ENCODE results near the gene GPATCH1. TPM values are rescaled to one million over a fixed set of nuclear protein-coding genes. Genes with fewer than 3 reads are reported as not detected.
"Not testable (repeated sequence)": the region's sequence is repeated elsewhere in the genome, so short reads cannot be mapped to it uniquely, and the experiment has no call there.

The GPATCH1 gene
- total and polyA plus RNA-seq, 2 of the 4 experiments (the other 2 are of a cell fraction) = 5.1 to 7.5 TPM

- H2AK5ac ChIP-seq (ENCODE audit: low read depth, low read length); H4K8ac ChIP-seq (ENCODE audit: low read depth in 2 of 2, low read length in 2 of 2); H3K4me3 ChIP-seq (ENCODE audit: insufficient read depth, low read depth, low read length); H3K9me3 ChIP-seq (ENCODE audit: control insufficient read depth, insufficient read depth, low read length); H3K27me3 ChIP-seq (ENCODE audit: control insufficient read depth, insufficient read depth, low read length); ATAC-seq (ENCODE audit: low read depth); in situ Hi-C loops (cut with MboI; ENCODE audit: low sequenced_read_pairs); H2AFZ ChIP-seq (replicated peaks; ENCODE audit: low read length, poor library complexity); H3K56ac ChIP-seq (ENCODE audit: extremely low read depth, insufficient read depth, low read length); H3K27ac ChIP-seq (ENCODE audit: insufficient read depth, low read length); intact Hi-C loops (cut with micrococcal nuclease); H3K36me3 ChIP-seq (ENCODE audit: control insufficient read depth, insufficient read depth, low read length); H3K4me2 ChIP-seq (ENCODE audit: low read depth, low read length); DNase-seq; H3K9ac ChIP-seq (ENCODE audit: low read depth, low read length); H3K4ac ChIP-seq (ENCODE audit: low read depth, low read length); H3K4me1 ChIP-seq (ENCODE audit: control insufficient read depth, insufficient read depth, low read length); H3K18ac ChIP-seq (ENCODE audit: low read depth, low read length); H3K14ac ChIP-seq (replicated peaks; ENCODE audit: low read depth, low read length); H3K79me1 ChIP-seq (ENCODE audit: low read depth in 1 of 2, low read length in 2 of 2); H4K5ac ChIP-seq (ENCODE audit: low read depth, low read length); POLR2A ChIA-PET (ENCODE audit: unreplicated experiment); H2BK120ac ChIP-seq (ENCODE audit: low read depth, low read length); H2AK9ac ChIP-seq (replicated peaks; ENCODE audit: low read depth, low read length, poor library complexity); H2BK15ac ChIP-seq (ENCODE audit: low read depth, low read length); H3K23ac ChIP-seq (ENCODE audit: low read depth, low read length); H2BK5ac ChIP-seq (ENCODE audit: low read depth, low read length, poor library complexity, severe bottlenecking); H2BK20ac ChIP-seq (ENCODE audit: low read depth, low read length); H3K9me1 ChIP-seq (ENCODE audit: insufficient read depth, low read length); H4K20me1 ChIP-seq (ENCODE audit: insufficient read depth, low read length); BruUV-seq (replicated peaks); H4K91ac ChIP-seq (ENCODE audit: insufficient read depth, low read depth, low read length); dilution Hi-C loops (cut with HindIII; ENCODE audit: low sequenced_read_pairs, unreplicated experiment): not testable (repeated sequence)
- WGBS, 2 experiments (ENCODE audit: extremely low coverage in 2 of 2, insufficient read length in 1 of 2) = no CpG with 5 or more reads among the region's 6 CpGs
- CTCF ChIA-PET = interaction anchor here (0.8 kb wide), 1 partner anchor 10 kb away, joined by 3 read pairs; no protein-coding TSS in a partner anchor
These were observed 73.3 kb downstream of the GPATCH1 start for GRCh38 chr19:33154313-33154712.

Data from IMR-90 (cell line).